ENCODE measurements around the gene CPD. TPM values are rescaled to one million over a fixed set of nuclear protein-coding genes. Genes with fewer than 3 reads are reported as not detected.

The CPD gene
- total and polyA plus RNA-seq, 2 of the 13 experiments (the other 11 are each of a cell fraction or from before 2014, with no cell fraction given): 46.1 to 72.3 TPM

DNA sequence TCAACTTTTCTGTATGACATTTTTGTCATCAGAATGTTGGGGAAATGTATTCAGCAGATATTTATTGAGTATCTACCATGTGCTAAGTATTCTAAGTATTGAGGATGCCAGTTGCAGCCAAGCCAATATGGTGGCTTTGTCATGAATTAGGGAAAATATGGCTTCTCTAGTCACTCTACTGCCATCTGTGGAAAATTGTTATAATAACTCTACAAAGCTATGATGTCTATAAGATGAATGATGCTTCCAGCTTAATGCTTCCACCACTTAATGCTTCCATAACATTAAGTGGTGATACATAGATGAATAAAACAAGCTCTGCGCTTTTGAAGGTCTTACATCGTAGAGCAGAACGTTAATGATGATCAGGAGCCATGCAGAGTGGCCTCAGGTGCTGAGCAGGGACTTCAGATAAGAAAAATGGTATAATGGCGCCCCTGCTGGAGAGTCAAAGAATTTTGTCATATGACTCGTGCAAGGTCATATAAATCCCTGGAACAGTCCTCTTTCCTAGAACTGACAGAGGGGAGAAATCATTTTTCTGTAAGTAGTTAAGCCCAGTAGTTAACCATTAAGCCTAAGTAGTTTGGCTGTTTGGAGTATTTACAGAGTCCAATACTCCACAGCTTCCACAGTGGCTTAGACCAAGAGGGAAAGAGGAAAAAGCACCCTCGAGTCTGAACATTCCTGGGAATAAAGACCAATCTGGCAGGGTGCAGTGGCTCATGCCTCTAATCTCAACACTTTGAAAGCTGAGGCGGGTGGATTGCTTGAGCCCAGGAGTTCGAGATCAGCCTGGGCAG is 42.2 kb upstream of the CPD start (continued):
- TF ChIP-seq ZNF616 (CRISPR knock-in tag; IDR thresholded peaks at IDR 0.05; ENCODE audit: low read depth): no peak
- TF ChIP-seq CHD2 (IDR thresholded peaks at IDR 0.05; ENCODE audit: low read depth, low read length): no peak
- TF ChIP-seq DR1 (CRISPR knock-in tag; IDR thresholded peaks at IDR 0.05): no peak
- no peak for TF ChIP-seq SMARCC2 (IDR thresholded peaks at IDR 0.05)
- no peak for TF ChIP-seq ZBTB38 (CRISPR knock-in tag; IDR thresholded peaks at IDR 0.05)
- no peak for TF ChIP-seq LCORL (IDR thresholded peaks at IDR 0.05)
- peak; percentile 40; the same call in 1 of the 2 replicates for TF ChIP-seq LCORL (CRISPR knock-in tag; IDR thresholded peaks at IDR 0.05)
- TF ChIP-seq ZNF615 (CRISPR knock-in tag; IDR thresholded peaks at IDR 0.05; ENCODE audit: borderline replicate concordance): no peak
- TF ChIP-seq ZBTB7A (CRISPR knock-in tag; IDR thresholded peaks at IDR 0.05): no peak
- peak; percentile 15; the same call in 1 of the 2 replicates for TF ChIP-seq ATF1 (CRISPR knock-in tag; IDR thresholded peaks at IDR 0.05)
- TF ChIP-seq PHF8 (CRISPR knock-in tag; IDR thresholded peaks at IDR 0.05): no peak; the same call in 1 of the 2 replicates
- TF ChIP-seq ZNF678 (CRISPR knock-in tag; IDR thresholded peaks at IDR 0.05): no peak
- TF ChIP-seq ZNF891 (CRISPR knock-in tag; IDR thresholded peaks at IDR 0.05): no peak
- TF ChIP-seq SALL1 (CRISPR knock-in tag; IDR thresholded peaks at IDR 0.05): peak; percentile 40; the same call in 1 of the 2 replicates
- TF ChIP-seq CBX1 (IDR thresholded peaks at IDR 0.05; ENCODE audit: low read depth): no peak
- TF ChIP-seq, protein P1, sequence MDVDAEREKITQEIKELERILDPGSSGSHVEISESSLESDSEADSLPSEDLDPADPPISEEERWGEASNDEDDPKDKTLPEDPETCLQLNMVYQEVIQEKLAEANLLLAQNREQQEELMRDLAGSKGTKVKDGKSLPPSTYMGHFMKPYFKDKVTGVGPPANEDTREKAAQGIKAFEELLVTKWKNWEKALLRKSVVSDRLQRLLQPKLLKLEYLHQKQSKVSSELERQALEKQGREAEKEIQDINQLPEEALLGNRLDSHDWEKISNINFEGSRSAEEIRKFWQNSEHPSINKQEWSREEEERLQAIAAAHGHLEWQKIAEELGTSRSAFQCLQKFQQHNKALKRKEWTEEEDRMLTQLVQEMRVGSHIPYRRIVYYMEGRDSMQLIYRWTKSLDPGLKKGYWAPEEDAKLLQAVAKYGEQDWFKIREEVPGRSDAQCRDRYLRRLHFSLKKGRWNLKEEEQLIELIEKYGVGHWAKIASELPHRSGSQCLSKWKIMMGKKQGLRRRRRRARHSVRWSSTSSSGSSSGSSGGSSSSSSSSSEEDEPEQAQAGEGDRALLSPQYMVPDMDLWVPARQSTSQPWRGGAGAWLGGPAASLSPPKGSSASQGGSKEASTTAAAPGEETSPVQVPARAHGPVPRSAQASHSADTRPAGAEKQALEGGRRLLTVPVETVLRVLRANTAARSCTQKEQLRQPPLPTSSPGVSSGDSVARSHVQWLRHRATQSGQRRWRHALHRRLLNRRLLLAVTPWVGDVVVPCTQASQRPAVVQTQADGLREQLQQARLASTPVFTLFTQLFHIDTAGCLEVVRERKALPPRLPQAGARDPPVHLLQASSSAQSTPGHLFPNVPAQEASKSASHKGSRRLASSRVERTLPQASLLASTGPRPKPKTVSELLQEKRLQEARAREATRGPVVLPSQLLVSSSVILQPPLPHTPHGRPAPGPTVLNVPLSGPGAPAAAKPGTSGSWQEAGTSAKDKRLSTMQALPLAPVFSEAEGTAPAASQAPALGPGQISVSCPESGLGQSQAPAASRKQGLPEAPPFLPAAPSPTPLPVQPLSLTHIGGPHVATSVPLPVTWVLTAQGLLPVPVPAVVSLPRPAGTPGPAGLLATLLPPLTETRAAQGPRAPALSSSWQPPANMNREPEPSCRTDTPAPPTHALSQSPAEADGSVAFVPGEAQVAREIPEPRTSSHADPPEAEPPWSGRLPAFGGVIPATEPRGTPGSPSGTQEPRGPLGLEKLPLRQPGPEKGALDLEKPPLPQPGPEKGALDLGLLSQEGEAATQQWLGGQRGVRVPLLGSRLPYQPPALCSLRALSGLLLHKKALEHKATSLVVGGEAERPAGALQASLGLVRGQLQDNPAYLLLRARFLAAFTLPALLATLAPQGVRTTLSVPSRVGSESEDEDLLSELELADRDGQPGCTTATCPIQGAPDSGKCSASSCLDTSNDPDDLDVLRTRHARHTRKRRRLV (CRISPR knock-in tag; IDR thresholded peaks at IDR 0.05): no peak
- no peak for TF ChIP-seq ZBTB8A (CRISPR knock-in tag; IDR thresholded peaks at IDR 0.05; ENCODE audit: borderline replicate concordance, low read depth)
- TF ChIP-seq ZFP1 (CRISPR knock-in tag; IDR thresholded peaks at IDR 0.05): 0 out of 2 replicates have a peak, but pooled peaks have one; percentile 33
- TF ChIP-seq GABPB1 (CRISPR knock-in tag; IDR thresholded peaks at IDR 0.05): peak; percentile 21; the same call in 1 of the 2 replicates
- no peak for TF ChIP-seq ZNF510 (CRISPR knock-in tag; IDR thresholded peaks at IDR 0.05; ENCODE audit: low read depth)
- TF ChIP-seq ZNF530 (CRISPR knock-in tag; IDR thresholded peaks at IDR 0.05; ENCODE audit: low read depth): no peak
- TF ChIP-seq, protein P2, sequence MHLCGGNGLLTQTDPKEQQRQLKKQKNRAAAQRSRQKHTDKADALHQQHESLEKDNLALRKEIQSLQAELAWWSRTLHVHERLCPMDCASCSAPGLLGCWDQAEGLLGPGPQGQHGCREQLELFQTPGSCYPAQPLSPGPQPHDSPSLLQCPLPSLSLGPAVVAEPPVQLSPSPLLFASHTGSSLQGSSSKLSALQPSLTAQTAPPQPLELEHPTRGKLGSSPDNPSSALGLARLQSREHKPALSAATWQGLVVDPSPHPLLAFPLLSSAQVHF (CRISPR knock-in tag; IDR thresholded peaks at IDR 0.05): no peak
- TF ChIP-seq RAD21 (CRISPR knock-in tag; IDR thresholded peaks at IDR 0.05): peak; percentile 84
- 0 out of 2 replicates have a peak, but pooled peaks have one; percentile 15 for TF ChIP-seq ZNF629 (CRISPR knock-in tag; conservative IDR thresholded peaks at IDR 0.05)
- TF ChIP-seq ZNF451 (CRISPR knock-in tag; IDR thresholded peaks at IDR 0.05): no peak
- TF ChIP-seq, protein P3, sequence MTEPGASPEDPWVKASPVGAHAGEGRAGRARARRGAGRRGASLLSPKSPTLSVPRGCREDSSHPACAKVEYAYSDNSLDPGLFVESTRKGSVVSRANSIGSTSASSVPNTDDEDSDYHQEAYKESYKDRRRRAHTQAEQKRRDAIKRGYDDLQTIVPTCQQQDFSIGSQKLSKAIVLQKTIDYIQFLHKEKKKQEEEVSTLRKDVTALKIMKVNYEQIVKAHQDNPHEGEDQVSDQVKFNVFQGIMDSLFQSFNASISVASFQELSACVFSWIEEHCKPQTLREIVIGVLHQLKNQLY (CRISPR knock-in tag; IDR thresholded peaks at IDR 0.05): peak; percentile 28; the same call in 1 of the 2 replicates
- no peak for TF ChIP-seq ZNF501 (CRISPR knock-in tag; IDR thresholded peaks at IDR 0.05)
